Measurements from ENCODE around the gene VIM.
A peak's percentile ranks its signal among the peaks of the same experiment; 100 is the strongest.

The VIM gene

GRCh38 chr10:17196573-17196972, 31.5 kb upstream of the VIM start:
- H3K36me3 ChIP-seq (ENCODE audit: control insufficient read depth, insufficient read depth, low read length): no peaks in the 10 kb centered on the region
- WGBS (ENCODE audit: insufficient coverage, insufficient read length): no CpG with 5 or more reads among the region's 3 CpGs
- no peak for DNase-seq (ENCODE audit: low read depth, low spot score)
- H3K27me3 ChIP-seq (ENCODE audit: control insufficient read depth, insufficient read depth, low read length): no peaks in the 10 kb centered on the region
- H3K4me3 ChIP-seq (ENCODE audit: low read length): no peak overlapping the region
- H3K27ac ChIP-seq (ENCODE audit: low read length): no peak overlapping the region
- peaks cover 4% of the 10 kb centered on the region; the same call in 1 of the 2 replicates for H3K4me1 ChIP-seq (ENCODE audit: control insufficient read depth, insufficient read depth, low read length)
- no peaks in the 10 kb centered on the region for H3K9me3 ChIP-seq (ENCODE audit: control insufficient read depth, insufficient read depth, low read length)

DNA sequence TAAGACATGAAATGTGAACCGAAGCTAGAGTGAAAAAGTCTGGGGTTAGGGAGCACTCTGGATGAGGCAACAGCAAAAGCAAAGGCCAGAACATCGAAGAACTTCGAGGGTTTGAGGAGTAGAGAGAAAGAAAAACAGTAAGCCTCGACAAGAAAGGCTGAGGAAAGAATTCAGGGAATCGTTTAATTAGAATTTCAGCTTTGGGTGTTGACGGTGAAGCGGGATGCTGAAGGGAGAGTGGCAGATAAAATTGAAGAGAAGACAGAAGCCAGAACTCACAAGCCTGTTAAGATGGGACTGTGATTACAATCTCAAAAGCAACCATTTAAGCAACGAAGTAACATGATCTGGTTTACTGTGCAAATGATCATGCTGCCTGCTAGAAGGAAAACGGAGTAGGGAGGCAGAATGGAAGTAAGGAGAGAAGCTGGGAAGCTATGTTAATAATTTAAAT, 28.7 kb upstream of the VIM start:
- H3K4me3 ChIP-seq (ENCODE audit: low read length): no peak overlapping the region
- peak overlapping the region; percentile 68 for H3K27ac ChIP-seq (ENCODE audit: low read length)
- no peak for DNase-seq (ENCODE audit: low read depth, low spot score)
- WGBS (ENCODE audit: insufficient coverage, insufficient read length): no CpG with 5 or more reads among the region's 9 CpGs
- H3K27me3 ChIP-seq (ENCODE audit: control insufficient read depth, insufficient read depth, low read length): no peaks in the 10 kb centered on the region
- H3K4me1 ChIP-seq (ENCODE audit: control insufficient read depth, insufficient read depth, low read length): peaks cover 4% of the 10 kb centered on the region; the same call in 1 of the 2 replicates
- H3K9me3 ChIP-seq (ENCODE audit: control insufficient read depth, insufficient read depth, low read length): no peaks in the 10 kb centered on the region
- no peaks in the 10 kb centered on the region for H3K36me3 ChIP-seq (ENCODE audit: control insufficient read depth, insufficient read depth, low read length)

- 100% methylated on average over 2 of the region's 10 CpGs for WGBS (ENCODE audit: insufficient coverage, insufficient read length)
- H3K27ac ChIP-seq (ENCODE audit: low read length): no peak overlapping the region
- DNase-seq (ENCODE audit: low read depth, low spot score): no peak
- H3K4me1 ChIP-seq (ENCODE audit: control insufficient read depth, insufficient read depth, low read length): peaks cover 4% of the 10 kb centered on the region; the same call in 1 of the 2 replicates
- no peak overlapping the region; the same call in 1 of the 2 replicates for H3K4me3 ChIP-seq (ENCODE audit: low read length)
- no peaks in the 10 kb centered on the region for H3K9me3 ChIP-seq (ENCODE audit: control insufficient read depth, insufficient read depth, low read length)
- no peaks in the 10 kb centered on the region for H3K36me3 ChIP-seq (ENCODE audit: control insufficient read depth, insufficient read depth, low read length)
- H3K27me3 ChIP-seq (ENCODE audit: control insufficient read depth, insufficient read depth, low read length): no peaks in the 10 kb centered on the region
Measured at GRCh38 chr10:17200001-17200911, 27.8 kb upstream of the VIM start.

DNA sequence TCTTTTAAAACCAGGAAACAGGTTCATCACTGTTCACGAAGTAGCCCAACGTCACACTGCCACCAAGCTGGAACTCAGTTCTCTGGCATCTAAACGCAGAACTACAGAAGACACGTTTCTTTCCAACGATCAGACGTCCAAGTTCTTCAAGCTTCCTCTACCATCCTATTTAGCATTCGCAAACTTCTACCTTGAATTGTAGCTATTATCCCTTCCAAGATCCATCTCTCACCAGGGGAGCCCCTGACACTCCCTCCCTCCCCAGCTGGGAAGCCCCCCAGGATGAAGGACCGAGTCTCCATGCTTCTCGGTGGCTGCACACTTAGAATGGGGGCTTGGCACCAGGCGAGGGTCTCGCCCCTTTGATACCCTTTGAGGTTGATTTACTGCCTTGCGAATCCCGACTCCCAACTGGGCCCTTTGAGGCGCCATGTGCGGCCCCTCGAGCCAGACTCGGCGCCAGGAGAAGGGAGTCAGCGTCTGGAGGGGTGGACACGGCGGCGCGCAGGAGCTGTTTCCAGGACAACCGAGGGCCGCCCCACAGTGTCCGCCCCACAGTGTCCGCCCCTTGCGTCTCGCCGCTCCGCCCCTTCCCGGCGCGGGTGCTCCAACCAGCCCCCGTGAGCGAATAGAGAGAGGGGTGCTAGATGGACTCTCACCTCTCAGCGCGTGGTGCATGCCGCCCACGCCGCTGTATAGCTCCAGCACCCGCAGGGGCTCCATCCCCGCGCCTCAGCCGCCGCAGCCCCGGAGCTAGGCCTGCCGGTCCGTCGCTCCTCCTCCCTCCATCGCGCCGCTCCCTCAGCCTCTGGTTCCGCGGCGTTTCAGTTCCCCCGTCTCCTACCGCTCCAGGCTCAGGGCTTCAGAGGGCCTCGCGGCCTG, 26.9 kb upstream of the VIM start, which contains the start of gene TRDMT1:
TRDMT1 (minus strand) TSS at position 761 of the 882 bp plus-strand sequence; CDS start at position 723, 38 bp downstream.
- H3K4me1 ChIP-seq (ENCODE audit: control insufficient read depth, insufficient read depth, low read length): peaks cover 4% of the 10 kb centered on the region; the same call in 1 of the 2 replicates
- WGBS (ENCODE audit: insufficient coverage, insufficient read length): no CpG with 5 or more reads among the region's 60 CpGs
- peak; percentile 57 for DNase-seq (ENCODE audit: low read depth, low spot score)
- no peaks in the 10 kb centered on the region for H3K36me3 ChIP-seq (ENCODE audit: control insufficient read depth, insufficient read depth, low read length)
- H3K4me3 ChIP-seq (ENCODE audit: low read length): peak within 1 kb of the TSS; percentile 89
- H3K27me3 ChIP-seq (ENCODE audit: control insufficient read depth, insufficient read depth, low read length): no peaks in the 10 kb centered on the region
- no peaks in the 10 kb centered on the region for H3K9me3 ChIP-seq (ENCODE audit: control insufficient read depth, insufficient read depth, low read length)
- H3K27ac ChIP-seq (ENCODE audit: low read length): no peak within 1 kb of the TSS

- no CpG with 5 or more reads among the region's 3 CpGs for WGBS (ENCODE audit: insufficient coverage, insufficient read length)
- Histone ChIP-seq H3K4me1 (ENCODE audit: control insufficient read depth, insufficient read depth, low read length) (peaks cover 3% of the 10 kb centered on the region; the same call in 1 of the 2 replicates), H3K36me3 (ENCODE audit: control insufficient read depth, insufficient read depth, low read length) (no peaks in the 10 kb centered on the region), H3K27me3 (ENCODE audit: control insufficient read depth, insufficient read depth, low read length) (no peaks in the 10 kb centered on the region), H3K9me3 (ENCODE audit: control insufficient read depth, insufficient read depth, low read length) (no peaks in the 10 kb centered on the region), H3K4me3 (ENCODE audit: low read length) (peak overlapping the region; percentile 89; the same call in 1 of the 2 replicates), H3K27ac (ENCODE audit: low read length) (no peak overlapping the region)
- DNase-seq (ENCODE audit: low read depth, low spot score): no peak
Measured at GRCh38 chr10:17201794-17202116, 26.3 kb upstream of the VIM start.

- DNase-seq (ENCODE audit: low read depth, low spot score): no peak
- no peak overlapping the region for H3K4me3 ChIP-seq (ENCODE audit: low read length)
- H3K9me3 ChIP-seq (ENCODE audit: control insufficient read depth, insufficient read depth, low read length): no peaks in the 10 kb centered on the region
- WGBS (ENCODE audit: insufficient coverage, insufficient read length): no CpG with 5 or more reads among the region's 2 CpGs
- H3K27me3 ChIP-seq (ENCODE audit: control insufficient read depth, insufficient read depth, low read length): no peaks in the 10 kb centered on the region
- no peaks in the 10 kb centered on the region for H3K36me3 ChIP-seq (ENCODE audit: control insufficient read depth, insufficient read depth, low read length)
- no peak overlapping the region for H3K27ac ChIP-seq (ENCODE audit: low read length)
- peaks cover 2% of the 10 kb centered on the region; the same call in 1 of the 2 replicates for H3K4me1 ChIP-seq (ENCODE audit: control insufficient read depth, insufficient read depth, low read length)
Measured at GRCh38 chr10:17202506-17202905, 25.5 kb upstream of the VIM start.

GRCh38 chr10:17202999-17203398, 25.0 kb upstream of the VIM start:
- no peak overlapping the region for H3K4me3 ChIP-seq (ENCODE audit: low read length)
- peaks cover 2% of the 10 kb centered on the region; the same call in 1 of the 2 replicates for H3K4me1 ChIP-seq (ENCODE audit: control insufficient read depth, insufficient read depth, low read length)
- H3K9me3 ChIP-seq (ENCODE audit: control insufficient read depth, insufficient read depth, low read length): no peaks in the 10 kb centered on the region
- no peak overlapping the region for H3K27ac ChIP-seq (ENCODE audit: low read length)
- no CpG with 5 or more reads among the region's 4 CpGs for WGBS (ENCODE audit: insufficient coverage, insufficient read length)
- no peaks in the 10 kb centered on the region for H3K36me3 ChIP-seq (ENCODE audit: control insufficient read depth, insufficient read depth, low read length)
- DNase-seq (ENCODE audit: low read depth, low spot score): no peak
- no peaks in the 10 kb centered on the region for H3K27me3 ChIP-seq (ENCODE audit: control insufficient read depth, insufficient read depth, low read length)

- Histone ChIP-seq H3K27me3 (ENCODE audit: control insufficient read depth, insufficient read depth, low read length) (no peaks in the 10 kb centered on the region), H3K4me3 (ENCODE audit: low read length) (no peak overlapping the region), H3K27ac (ENCODE audit: low read length) (no peak overlapping the region), H3K36me3 (ENCODE audit: control insufficient read depth, insufficient read depth, low read length) (no peaks in the 10 kb centered on the region), H3K4me1 (ENCODE audit: control insufficient read depth, insufficient read depth, low read length) (peaks cover 2% of the 10 kb centered on the region; the same call in 1 of the 2 replicates), H3K9me3 (ENCODE audit: control insufficient read depth, insufficient read depth, low read length) (no peaks in the 10 kb centered on the region)
- no peak for DNase-seq (ENCODE audit: low read depth, low spot score)
- WGBS (ENCODE audit: insufficient coverage, insufficient read length): no CpG with 5 or more reads among the region's 3 CpGs
Measured at GRCh38 chr10:17203416-17203815, 24.6 kb upstream of the VIM start.

- no peak for DNase-seq (ENCODE audit: low read depth, low spot score)
- no CpG with 5 or more reads among the region's 7 CpGs for WGBS (ENCODE audit: insufficient coverage, insufficient read length)
- H3K27ac ChIP-seq (ENCODE audit: low read length): no peak overlapping the region
Measured at GRCh38 chr10:17206210-17206709, 21.8 kb upstream of the VIM start.

DNA sequence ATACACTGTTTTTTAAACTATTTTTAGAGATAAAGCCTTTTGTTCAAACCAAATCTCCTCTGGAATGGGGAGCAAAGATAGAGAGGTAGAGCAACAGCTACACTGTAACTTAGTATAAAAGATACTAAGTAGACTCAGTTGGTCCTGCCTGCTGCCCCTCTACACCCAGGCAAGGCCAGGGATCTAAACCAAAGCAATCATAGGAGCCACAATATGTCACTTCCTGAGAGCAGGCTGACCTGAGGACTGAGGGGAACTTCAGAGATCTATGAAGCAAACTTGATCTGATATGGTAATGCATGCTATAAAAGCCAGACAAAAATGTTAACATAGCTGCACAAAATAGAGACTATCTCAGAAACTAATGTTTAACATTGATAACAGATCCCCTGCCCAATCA, 19.6 kb upstream of the VIM start:
- H3K27ac ChIP-seq (ENCODE audit: low read length): no peak overlapping the region
- no peaks in the 10 kb centered on the region for H3K27me3 ChIP-seq (ENCODE audit: control insufficient read depth, insufficient read depth, low read length)
- DNase-seq (ENCODE audit: low read depth, low spot score): no peak
- no peak overlapping the region for H3K4me3 ChIP-seq (ENCODE audit: low read length)
- H3K4me1 ChIP-seq (ENCODE audit: control insufficient read depth, insufficient read depth, low read length): no peaks in the 10 kb centered on the region
- H3K9me3 ChIP-seq (ENCODE audit: control insufficient read depth, insufficient read depth, low read length): no peaks in the 10 kb centered on the region
- H3K36me3 ChIP-seq (ENCODE audit: control insufficient read depth, insufficient read depth, low read length): no peaks in the 10 kb centered on the region

More at GRCh38 chr10:17206210-17206709, 21.8 kb upstream of the VIM start:
- H3K9me3 ChIP-seq (ENCODE audit: control insufficient read depth, insufficient read depth, low read length): no peaks in the 10 kb centered on the region
- no peaks in the 10 kb centered on the region for H3K27me3 ChIP-seq (ENCODE audit: control insufficient read depth, insufficient read depth, low read length)
- H3K36me3 ChIP-seq (ENCODE audit: control insufficient read depth, insufficient read depth, low read length): no peaks in the 10 kb centered on the region
- H3K4me3 ChIP-seq (ENCODE audit: low read length): no peak overlapping the region
- no peaks in the 10 kb centered on the region for H3K4me1 ChIP-seq (ENCODE audit: control insufficient read depth, insufficient read depth, low read length)
